ENCODE data around the gene ACKR2. TPM values are rescaled to one million over a fixed set of nuclear protein-coding genes. Genes with fewer than 3 reads are reported as not detected.
A peak's percentile ranks its signal among the peaks of the same experiment; 100 is the strongest.

Gene ACKR2
- total RNA-seq = 3.5 and 23.5 TPM in 2 replicates

- DNase-seq (ENCODE audit: low read depth in 2 of 2) = no peak
Observed at GRCh38 chr3:42809202-42809601, at the start of gene ACKR2. Gene ACKR2, plus strand, starts transcription at chr3:42809445. Its CDS starts 55,058 bp downstream, at chr3:42864503.

DNA sequence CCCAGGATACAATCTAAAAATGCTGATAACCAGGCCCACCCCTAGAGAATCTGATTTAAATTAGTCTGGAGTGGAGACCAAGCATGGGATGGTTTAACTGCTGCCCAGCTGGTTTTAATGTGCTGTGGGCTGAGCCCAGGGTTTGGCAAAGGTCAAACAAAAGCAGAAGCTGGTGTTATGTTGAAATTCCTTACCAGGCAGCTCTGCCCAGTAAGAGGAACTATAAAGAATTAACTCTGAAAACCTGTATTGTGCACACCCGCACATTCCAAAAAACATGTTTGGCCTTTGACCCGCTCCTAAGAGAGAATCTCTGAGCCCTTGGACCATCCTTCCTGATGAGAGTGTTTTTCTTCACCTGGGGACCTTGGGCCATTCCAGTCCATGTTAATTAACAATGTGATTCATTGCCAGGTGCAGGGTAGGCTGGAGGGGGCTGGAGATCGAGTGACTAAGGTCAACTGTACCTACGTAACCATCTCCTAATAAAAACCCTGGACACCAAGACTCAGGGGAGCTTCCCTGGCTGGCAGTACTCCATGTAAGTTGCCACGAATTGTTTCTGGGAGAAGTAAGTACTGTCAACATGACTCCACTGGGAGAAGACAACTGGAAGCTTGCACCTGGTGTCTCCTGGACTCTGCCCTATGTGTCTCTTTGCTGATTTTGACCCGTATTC is 47.1 kb upstream of the ACKR2 start:
- no peak for DNase-seq (ENCODE audit: low read depth in 2 of 2)

- peak in 1 of 2 donors; percentile 19 for DNase-seq (ENCODE audit: low read depth in 2 of 2)
Observed at GRCh38 chr3:42763021-42763420, 46.2 kb upstream of the ACKR2 start.

GRCh38 chr3:42764115-42764514 is 45.1 kb upstream of the ACKR2 start:
- no peak for DNase-seq (ENCODE audit: low read depth in 2 of 2)

DNA sequence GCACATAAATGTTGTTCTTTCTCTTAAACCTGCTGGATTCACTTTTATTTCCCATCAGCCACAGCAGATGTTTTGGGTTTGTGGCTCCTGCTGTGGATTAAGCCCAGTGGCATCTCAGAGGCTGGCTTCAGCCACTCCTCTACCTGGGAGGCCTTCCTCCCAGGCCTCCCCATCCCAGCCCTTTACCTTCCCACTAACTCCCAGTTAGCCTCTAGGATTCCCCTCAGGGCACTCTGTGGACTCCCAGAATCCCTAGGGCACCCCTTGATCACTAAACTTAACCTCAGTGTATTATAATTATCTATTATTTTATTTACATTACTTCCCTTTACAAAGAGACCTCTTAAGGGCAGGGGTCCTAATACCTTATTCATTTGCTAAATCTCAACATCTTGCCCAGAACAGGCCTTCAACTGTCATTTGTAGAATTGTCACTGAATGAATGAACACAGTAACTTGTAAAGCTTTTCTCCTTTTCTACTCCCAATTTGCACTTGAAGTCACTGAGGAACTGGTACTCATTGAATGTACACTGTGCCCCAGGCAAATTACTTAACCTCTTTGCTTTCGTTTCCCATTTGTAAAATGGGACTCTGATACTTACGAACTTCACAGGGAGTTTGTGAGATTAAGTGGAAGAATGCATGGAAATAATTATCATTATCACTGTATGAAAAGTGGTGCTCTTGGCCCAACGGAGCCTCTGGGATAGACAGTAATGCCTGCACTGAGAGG is 44.5 kb upstream of the ACKR2 start:
- no peak for DNase-seq (ENCODE audit: low read depth in 2 of 2)

DNA sequence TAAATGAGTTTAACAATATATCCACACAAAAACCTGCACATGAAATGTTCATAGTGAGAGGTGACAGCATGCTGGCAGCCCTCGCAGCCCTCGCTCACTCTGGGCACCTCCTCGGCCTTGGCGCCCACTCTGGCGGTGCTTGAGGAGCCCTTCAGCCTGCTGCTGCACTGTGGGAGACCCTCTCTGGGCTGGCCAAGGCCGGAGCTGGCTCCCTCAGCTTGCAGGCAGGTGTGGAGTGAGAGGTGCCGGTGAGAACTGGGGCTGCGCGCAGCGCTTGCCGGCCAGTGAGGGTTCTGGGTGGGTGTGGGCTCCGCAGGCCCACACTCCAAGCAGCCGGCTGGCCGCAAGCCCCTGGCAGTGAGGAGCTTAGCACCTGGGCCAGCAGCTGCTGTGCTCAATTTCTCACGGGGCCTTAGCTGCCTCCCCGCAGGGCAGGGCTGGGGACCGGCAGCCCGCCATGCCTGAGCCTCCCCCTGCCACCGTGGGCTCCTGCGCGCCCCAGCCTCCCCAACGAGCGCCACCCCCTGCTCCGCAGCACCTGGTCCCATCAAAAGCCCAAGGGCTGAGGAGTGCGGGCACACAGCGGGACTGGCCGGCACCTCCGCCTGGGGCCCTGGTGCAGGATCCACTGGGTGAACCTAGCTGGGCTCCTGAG is 39.6 kb upstream of the ACKR2 start:
- no peak for DNase-seq (ENCODE audit: low read depth in 2 of 2)

GRCh38 chr3:42771271-42771670 is 38.0 kb upstream of the ACKR2 start:
- no peak for DNase-seq (ENCODE audit: low read depth in 2 of 2)

DNA sequence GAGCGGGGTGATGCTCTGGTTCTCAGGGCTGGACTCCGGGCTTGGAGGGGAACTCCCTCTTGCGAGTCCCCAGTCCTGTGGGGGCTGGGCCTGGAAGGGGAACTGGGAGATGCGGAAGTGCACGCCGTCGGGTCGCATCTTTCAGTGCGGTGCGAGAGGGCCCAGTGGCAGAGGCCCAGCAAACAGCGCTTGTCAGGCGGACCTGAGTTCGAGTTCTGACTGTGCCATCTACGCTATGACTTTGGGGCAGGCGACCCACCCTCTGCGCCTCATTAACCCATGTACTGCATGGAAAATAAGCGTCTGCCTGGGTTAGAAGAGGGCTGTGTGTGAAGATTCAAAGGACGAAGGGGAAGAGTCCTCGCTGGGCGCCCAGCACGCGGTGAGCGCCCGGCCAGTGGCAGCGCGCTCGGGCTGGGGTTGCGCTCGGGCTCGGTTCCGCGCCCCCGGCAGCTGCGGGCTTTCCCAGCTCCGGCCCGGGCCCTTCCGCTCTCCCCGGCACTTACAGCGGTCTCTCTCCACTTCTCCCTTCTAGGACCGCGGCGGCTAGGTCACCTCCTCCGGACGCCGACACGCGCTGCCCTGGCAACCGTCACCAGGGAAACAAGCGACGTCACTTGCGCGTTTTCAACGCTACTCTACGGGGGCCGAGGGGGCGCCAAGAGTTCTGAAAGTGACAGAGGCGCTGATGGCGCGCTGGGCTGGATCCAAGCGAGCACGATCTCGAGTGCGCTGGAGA is 36.4 kb upstream of the ACKR2 start, which contains the start of gene CCDC13:
CCDC13 (minus strand) TSS at position 584 of the 739 bp plus-strand sequence. CDS start 14,908 bp downstream, outside the sequence.
- peak; percentile 80 to 93 for DNase-seq (ENCODE audit: low read depth in 2 of 2)

GRCh38 chr3:42773409-42773751 is 35.9 kb upstream of the ACKR2 start:
- no peak for DNase-seq (ENCODE audit: low read depth in 2 of 2)

DNA sequence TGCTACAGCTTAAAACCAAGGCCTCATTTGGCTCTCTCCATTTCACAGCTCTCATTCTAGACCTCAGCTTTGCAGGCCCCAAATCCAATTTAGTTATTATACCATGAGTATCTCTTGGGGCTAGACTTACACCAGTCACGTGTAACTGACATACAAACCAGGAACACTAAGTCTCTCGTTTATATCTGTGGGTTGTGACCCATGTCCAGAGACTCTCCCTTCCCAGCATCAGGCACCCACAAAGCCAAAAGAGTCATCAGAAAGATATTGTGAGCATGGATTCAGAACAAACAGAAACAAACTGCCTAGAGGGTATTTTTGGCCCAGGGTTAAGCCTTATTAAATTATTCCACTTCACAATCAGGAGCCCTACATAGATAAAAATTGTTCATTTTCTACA is 30.6 kb upstream of the ACKR2 start:
- no peak for DNase-seq (ENCODE audit: low read depth in 2 of 2)

- no peak for DNase-seq (ENCODE audit: low read depth in 2 of 2)
Observed at GRCh38 chr3:42780398-42780797, 28.8 kb upstream of the ACKR2 start.

DNA sequence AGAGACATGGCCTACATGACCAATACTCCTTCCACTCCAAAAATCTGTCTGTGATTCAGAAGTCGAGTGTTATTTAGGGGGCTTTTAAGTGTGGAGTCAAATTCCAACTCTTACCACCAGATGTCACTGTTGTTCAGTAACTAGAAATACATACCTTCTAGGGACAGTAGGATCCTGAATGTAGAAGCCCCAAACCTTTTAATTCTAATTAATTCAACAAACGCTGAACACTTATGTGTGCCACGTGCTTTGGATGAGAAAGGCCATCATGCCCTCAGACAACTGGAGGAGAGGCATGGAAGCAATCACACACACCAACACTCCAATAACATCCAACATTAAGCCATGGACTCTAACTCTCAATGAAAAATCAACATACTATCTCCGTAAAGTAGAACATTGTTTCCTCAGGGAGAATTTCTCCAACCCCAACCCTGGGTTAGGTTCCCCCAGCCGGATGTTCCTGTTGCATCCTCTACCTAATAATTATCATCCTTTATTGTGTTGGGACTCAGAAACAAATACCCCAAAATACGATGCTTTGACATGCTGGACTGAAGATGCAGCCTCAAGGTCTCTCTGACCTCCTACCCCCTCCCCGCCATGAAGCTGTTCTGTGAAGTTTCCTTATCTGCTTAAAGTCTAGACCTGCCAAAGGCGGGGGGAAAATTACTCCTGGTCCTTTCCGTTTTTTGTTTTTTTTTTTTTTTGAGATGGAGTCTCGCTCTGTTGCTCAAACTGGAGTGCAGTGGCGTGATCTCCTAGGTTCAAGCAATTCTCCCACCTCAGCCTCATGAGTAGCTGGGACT is 28.1 kb upstream of the ACKR2 start:
- DNase-seq (ENCODE audit: low read depth in 2 of 2) = peak; percentile 68 to 81

DNA sequence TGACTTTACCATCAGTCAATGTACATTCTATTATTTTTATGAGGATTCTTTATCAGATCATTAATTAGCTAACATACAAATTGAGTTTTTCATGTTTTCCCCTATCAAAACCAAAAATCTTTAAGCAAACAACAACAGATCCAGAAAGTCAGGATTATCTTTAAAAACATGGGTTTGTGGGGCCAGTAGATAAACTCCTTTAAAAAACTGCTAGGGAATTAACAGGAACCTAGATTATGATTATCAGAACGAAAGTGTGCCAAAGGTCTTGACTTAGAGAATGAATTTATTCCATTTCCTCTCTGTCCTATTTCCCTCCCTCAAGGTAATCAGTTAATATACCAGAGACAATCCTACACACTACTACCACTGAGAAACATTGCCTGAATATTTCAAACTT is 23.0 kb upstream of the ACKR2 start:
- DNase-seq (ENCODE audit: low read depth in 2 of 2) = no peak

DNA sequence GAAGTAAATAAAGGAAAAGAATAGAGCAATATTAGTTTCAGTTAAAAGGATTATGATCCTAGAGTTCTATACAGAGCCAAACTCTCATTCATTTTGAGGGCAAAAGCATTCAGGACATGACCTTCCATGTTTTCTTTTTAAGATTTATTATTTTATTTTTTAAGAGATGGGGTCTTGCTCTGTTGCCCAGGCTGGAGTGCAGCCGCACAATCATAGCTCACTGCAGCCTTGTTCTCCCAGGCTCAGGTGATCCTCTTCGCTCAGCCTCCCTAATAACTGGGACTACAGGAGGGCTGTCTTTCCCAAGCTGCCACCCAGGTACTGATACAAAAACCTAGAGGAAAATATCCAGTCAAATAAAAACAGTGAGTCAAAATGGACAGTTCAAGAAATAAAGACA is 22.6 kb upstream of the ACKR2 start:
- DNase-seq (ENCODE audit: low read depth in 2 of 2) = no peak

GRCh38 chr3:42790714-42791229 is 18.5 kb upstream of the ACKR2 start:
- DNase-seq (ENCODE audit: low read depth in 2 of 2) = no peak

DNA sequence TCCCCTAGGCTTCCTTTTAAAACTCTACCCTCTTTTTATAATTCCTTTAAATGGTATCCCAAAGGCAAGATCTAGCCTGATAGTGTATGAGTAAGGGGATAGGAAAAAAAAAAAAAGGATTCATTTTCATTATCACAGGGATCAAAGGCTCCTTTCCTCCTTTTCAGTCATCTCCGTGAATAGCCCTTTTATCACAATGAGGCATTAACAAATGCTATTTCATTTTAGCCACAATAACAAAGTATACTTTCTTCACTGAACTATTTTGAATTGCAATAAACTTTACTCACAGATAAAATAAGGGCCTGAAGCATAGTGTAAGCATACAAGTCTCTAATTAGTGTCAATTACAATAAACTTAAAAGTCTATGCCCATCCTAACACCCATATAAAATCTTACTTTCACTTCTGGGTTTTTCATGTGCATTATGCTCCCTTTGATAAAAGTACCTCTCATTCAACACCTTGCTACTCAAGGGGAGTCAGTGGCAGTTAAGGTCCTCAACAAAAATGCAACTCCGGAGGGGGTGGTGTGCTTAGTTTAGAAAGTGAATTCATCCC is 13.5 kb upstream of the ACKR2 start:
- DNase-seq (ENCODE audit: low read depth in 2 of 2) = no peak

- DNase-seq (ENCODE audit: low read depth in 2 of 2) = no peak
Observed at GRCh38 chr3:42796332-42796885, 12.8 kb upstream of the ACKR2 start.

DNA sequence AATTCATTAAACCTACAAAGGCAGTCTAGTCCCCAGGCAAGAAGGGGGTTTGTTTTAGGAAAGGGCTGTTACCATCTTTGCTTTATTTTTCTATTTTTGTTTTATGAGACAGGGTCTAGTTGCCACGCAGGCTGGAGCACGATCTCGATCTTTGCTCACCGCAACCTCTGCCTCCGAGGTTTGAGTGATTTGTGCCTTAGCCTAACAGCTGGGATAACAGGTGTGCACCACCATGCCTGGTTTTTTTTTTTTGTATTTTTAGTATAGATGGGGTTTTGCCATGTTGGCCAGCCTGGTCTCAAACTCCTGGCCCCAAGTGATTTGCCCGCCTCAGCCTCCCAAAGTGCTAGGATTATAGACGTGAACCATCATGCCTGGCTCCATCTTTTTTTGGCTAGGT is 9.9 kb upstream of the ACKR2 start:
- no peak for DNase-seq (ENCODE audit: low read depth in 2 of 2)

- no peak for DNase-seq (ENCODE audit: low read depth in 2 of 2)
Observed at GRCh38 chr3:42800251-42800650, 9.0 kb upstream of the ACKR2 start.

DNA sequence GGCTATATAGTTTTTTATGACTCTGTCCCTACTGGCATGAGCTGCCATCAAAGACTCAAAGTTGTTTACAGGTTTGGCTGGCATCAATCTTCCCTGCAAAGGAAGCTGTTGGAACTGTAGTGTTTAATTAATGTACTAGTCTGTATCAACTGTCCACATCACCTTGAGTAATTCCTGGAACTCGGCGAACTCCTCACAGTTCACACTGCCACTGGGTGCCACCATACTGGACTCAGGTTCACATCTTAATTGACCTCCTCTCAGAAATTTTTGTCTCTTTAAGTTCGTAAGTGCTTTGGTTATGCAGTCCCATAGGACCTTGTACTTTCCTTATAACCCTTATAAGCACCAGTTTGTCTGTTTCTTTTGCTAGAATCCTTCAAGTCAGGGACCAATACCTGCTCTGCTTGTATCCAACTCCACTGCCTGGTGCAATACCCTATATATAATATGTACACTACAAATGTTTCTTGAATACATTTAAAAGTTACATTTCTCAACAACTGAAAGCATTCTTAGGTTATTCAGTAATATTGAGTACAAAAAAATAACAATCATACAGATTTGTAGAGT is 8.1 kb upstream of the ACKR2 start:
- DNase-seq (ENCODE audit: low read depth in 2 of 2) = no peak

Measured in dermis microvascular lymphatic vessel endothelial cell (primary cell).